Upper lobe of right lung (tissue), 1 donor: ENCODE data around the gene SAMHD1. TPM values are rescaled to one million over a fixed set of nuclear protein-coding genes. Genes with fewer than 3 reads are reported as not detected.

Experiments used
- ATAC-seq: fragments of 200-7000 bp; cut with Tn5 transposase; one replicate; pipeline ENCODE4 v1.9.1; 2020; ENCODE audit warnings: mild to moderate bottlenecking, moderate library complexity
- DNase-seq: peaks from one replicate; pipeline ENCODE4 v3.0.0-alpha.2; 2020
- H3K27ac ChIP-seq: fragments of 200-600 bp; one replicate; pipeline ENCODE4 v1.8.0; 2022
- H3K27me3 ChIP-seq: fragments of 200-600 bp; one replicate; pipeline ENCODE4 v1.8.0; 2022; ENCODE audit warnings: mild to moderate bottlenecking
- H3K36me3 ChIP-seq: fragments of 200-600 bp; one replicate; pipeline ENCODE4 v1.8.0; 2022
- H3K4me1 ChIP-seq: fragments of 200-600 bp; one replicate; pipeline ENCODE4 v1.8.0; 2022
- H3K4me3 ChIP-seq: fragments of 200-600 bp; one replicate; pipeline ENCODE4 v1.8.0; 2022; ENCODE audit warnings: mild to moderate bottlenecking
- H3K9me3 ChIP-seq: fragments of 200-600 bp; one replicate; pipeline ENCODE4 v1.8.0; 2022
- CTCF ChIP-seq: fragments of 200-600 bp; IDR thresholded peaks from one replicate; pipeline ENCODE4 v1.8.0; 2022; ENCODE audit warnings: antibody characterized with exemption
- intact Hi-C: fragments of 100-400 bp; cut with DNase I; formaldehyde crosslinking; loops from one replicate; pipeline ENCODE4 v1.11.0; 2022
- total RNA-seq: library from RNA; stranded (reverse); fragmentation: NEBNext Ultra II Directional; extraction: Animal tissue kit (Norgen Biotek cat#: 25700); gene quantifications from one replicate; pipeline ENCODE4 v1.2.1, GENCODE V29; 2021
- donor health status: DM: no; HTN: yes; CAD: no; lungs with severe emphysema.

SAMHD1 gene
- total RNA-seq, 1 donor from 2014 or later: 177 TPM

- ATAC-seq (peak; percentile 52), DNase-seq (no peak)
- H3K27me3 ChIP-seq: no peaks in the 10 kb centered on the region
- H3K36me3 ChIP-seq: no peaks in the 10 kb centered on the region
- no peaks in the 10 kb centered on the region for H3K4me1 ChIP-seq
- H3K9me3 ChIP-seq: no peaks in the 10 kb centered on the region
- H3K27ac ChIP-seq: no peak overlapping the region
- intact Hi-C loops: no loop called here
- TF ChIP-seq CTCF: no peak
- H3K4me3 ChIP-seq: no peak overlapping the region
Observed at GRCh38 chr20:36991703-36992102, 40.2 kb upstream of the SAMHD1 start.

- H3K27ac ChIP-seq: peak overlapping the region; percentile 47
- H3K4me1 ChIP-seq: no peaks in the 10 kb centered on the region
- H3K36me3 ChIP-seq: no peaks in the 10 kb centered on the region
- no peaks in the 10 kb centered on the region for H3K27me3 ChIP-seq
- ATAC-seq (peak; percentile 89), DNase-seq (no peak)
- H3K4me3 ChIP-seq: peak overlapping the region; percentile 21
- TF ChIP-seq CTCF: no peak
- intact Hi-C loops: no loop called here
- no peaks in the 10 kb centered on the region for H3K9me3 ChIP-seq
Observed at GRCh38 chr20:36989797-36990196, 38.3 kb upstream of the SAMHD1 start.

GRCh38 chr20:36988494-36988966 is 37.0 kb upstream of the SAMHD1 start:
- H3K27ac ChIP-seq: peak overlapping the region; percentile 21
- intact Hi-C loops: no loop called here

GRCh38 chr20:36984257-36984638 is 32.7 kb upstream of the SAMHD1 start:
- no peak for ATAC-seq
- H3K36me3 ChIP-seq: no peaks in the 10 kb centered on the region
- DNase-seq: no peak
- H3K27me3 ChIP-seq: no peaks in the 10 kb centered on the region
- TF ChIP-seq CTCF: no peak
- no peaks in the 10 kb centered on the region for H3K4me1 ChIP-seq
- intact Hi-C loops: no loop called here
- no peak overlapping the region for H3K4me3 ChIP-seq
- H3K27ac ChIP-seq: no peak overlapping the region
- H3K9me3 ChIP-seq: no peaks in the 10 kb centered on the region

More at GRCh38 chr20:36988494-36988966, 37.0 kb upstream of the SAMHD1 start:
- Histone ChIP-seq H3K27me3 (no peaks in the 10 kb centered on the region), H3K9me3 (no peaks in the 10 kb centered on the region), H3K36me3 (no peaks in the 10 kb centered on the region), H3K4me1 (no peaks in the 10 kb centered on the region), H3K4me3 (no peak overlapping the region)
- DNase-seq: no peak
- peak; percentile 62 for ATAC-seq
- no peak for TF ChIP-seq CTCF

GRCh38 chr20:36975099-36975818 is 23.8 kb upstream of the SAMHD1 start:
- Histone ChIP-seq H3K27ac (no peak overlapping the region), H3K4me3 (no peak overlapping the region), H3K36me3 (no peaks in the 10 kb centered on the region), H3K9me3 (no peaks in the 10 kb centered on the region), H3K4me1 (no peaks in the 10 kb centered on the region), H3K27me3 (no peaks in the 10 kb centered on the region)
- intact Hi-C loops: no loop called here
- ATAC-seq (no peak), DNase-seq (no peak)
- no peak for TF ChIP-seq CTCF
